Loucy (cell line): ENCODE measurements around the gene PDE4D.

Experiments used
- H2AFZ ChIP-seq: fragments of 200-600 bp; sonication (generic); 2 replicates; pipeline ENCODE4 v1.6.0; 2016; ENCODE audit warnings: antibody characterized with exemption, mild to moderate bottlenecking, low read length, moderate library complexity
- H3F3A ChIP-seq: fragments of 200-600 bp; 2 replicates; pipeline ENCODE4 v1.6.0; 2016; ENCODE audit warnings: antibody characterized with exemption, low read depth, mild to moderate bottlenecking
- H3K27me3 ChIP-seq: fragments of 200-600 bp; sonication (generic); 2 replicates; pipeline ENCODE4 v1.6.1; 2014; ENCODE audit warnings: low read length, mild to moderate bottlenecking; ENCODE audit not compliant: insufficient read depth, poor library complexity, severe bottlenecking
- H3K36me3 ChIP-seq: fragments of 200-600 bp; sonication (generic); 2 replicates; pipeline ENCODE4 v1.6.1; 2016; ENCODE audit warnings: low read length; ENCODE audit not compliant: insufficient read depth
- H3K4me1 ChIP-seq: fragments of 200-600 bp; sonication (generic); 2 replicates; pipeline ENCODE4 v1.5.1; 2014; ENCODE audit warnings: low read length, mild to moderate bottlenecking; ENCODE audit not compliant: insufficient read depth, poor library complexity, severe bottlenecking
- H3K4me2 ChIP-seq: fragments of 200-600 bp; sonication (generic); 2 replicates; pipeline ENCODE4 v1.6.0; 2014; ENCODE audit warnings: antibody characterized with exemption, low read length, low read depth, mild to moderate bottlenecking; ENCODE audit not compliant: poor library complexity, severe bottlenecking
- H3K4me3 ChIP-seq: fragments of 200-600 bp; sonication (generic); 2 replicates; pipeline ENCODE4 v1.5.1; 2014; ENCODE audit warnings: low read length, mild to moderate bottlenecking, mixed read lengths; ENCODE audit not compliant: poor library complexity, severe bottlenecking
- H3K79me2 ChIP-seq: fragments of 200-600 bp; sonication (generic); 2 replicates; pipeline ENCODE4 v1.6.1; 2014; ENCODE audit warnings: low read length; ENCODE audit not compliant: insufficient read depth
- H3K9ac ChIP-seq: fragments of 200-600 bp; sonication (generic); 2 replicates; pipeline ENCODE4 v1.6.0; 2014; ENCODE audit warnings: mild to moderate bottlenecking, low read depth, low read length, moderate library complexity; ENCODE audit not compliant: poor library complexity, severe bottlenecking
- H3K9me2 ChIP-seq: fragments of 200-600 bp; sonication (generic); replicated peaks from 2 replicates; pipeline ENCODE4 v1.6.1; 2016; ENCODE audit warnings: low read depth, low read length, mixed read lengths
- H3K9me3 ChIP-seq: fragments of 200-600 bp; sonication (generic); 2 replicates; pipeline ENCODE4 v1.6.1; 2014; ENCODE audit warnings: mild to moderate bottlenecking, antibody characterized with exemption, low read length, low read depth; ENCODE audit not compliant: insufficient read depth
- H4K20me1 ChIP-seq: fragments of 200-600 bp; sonication (generic); 2 replicates; pipeline ENCODE4 v1.6.0; 2014; ENCODE audit warnings: antibody characterized with exemption, low read length, mild to moderate bottlenecking; ENCODE audit not compliant: insufficient read depth, poor library complexity, severe bottlenecking
- EZH2phosphoT487 ChIP-seq: fragments of 200-600 bp; IDR thresholded peaks from 2 replicates; pipeline ENCODE4 v1.6.1; 2018; ENCODE audit warnings: antibody characterized with exemption, mild to moderate bottlenecking, moderate library complexity, borderline replicate concordance
- TF ChIP-seq, protein P1 (sequence below): fragments of 200-600 bp; sonication (generic); conservative IDR thresholded peaks from 2 replicates; pipeline ENCODE4 v1.5.1; 2014; ENCODE audit warnings: mild to moderate bottlenecking, antibody characterized with exemption, low read length

Gene PDE4D

DNA sequence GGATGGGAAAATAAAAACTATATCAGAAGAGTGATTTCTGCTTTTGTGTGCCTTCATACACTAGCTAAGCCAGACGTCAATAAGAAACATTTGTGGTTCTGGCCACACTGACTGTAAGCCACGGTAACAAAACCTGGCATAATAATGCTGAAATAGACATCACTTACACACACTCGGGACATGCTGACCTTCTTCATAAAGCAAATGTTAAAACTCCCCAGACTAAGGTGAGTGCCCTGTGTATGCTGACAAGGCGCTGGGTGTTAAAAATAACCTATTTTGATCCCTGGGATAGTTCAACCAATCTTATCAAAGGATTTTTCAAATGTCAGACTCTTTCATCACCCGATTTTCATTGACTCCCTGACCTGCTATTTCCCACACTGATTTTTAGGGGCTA, 973.7 kb downstream of the PDE4D start:
- H4K20me1 ChIP-seq: no peaks in the 10 kb centered on the region
- no peak overlapping the region for H3K4me2 ChIP-seq
- H3K9me3 ChIP-seq: no peaks in the 10 kb centered on the region
- H3K9ac ChIP-seq: no peak overlapping the region
- H3K27me3 ChIP-seq: no peaks in the 10 kb centered on the region
- H3K36me3 ChIP-seq: no peaks in the 10 kb centered on the region
- no peak overlapping the region for H3K4me3 ChIP-seq
- no peaks in the 10 kb centered on the region for H3K79me2 ChIP-seq
- no peaks in the 10 kb centered on the region for H3K9me2 ChIP-seq
- no peaks in the 10 kb centered on the region for H3K4me1 ChIP-seq
- no peaks in the 10 kb centered on the region for H3F3A ChIP-seq
- H2AFZ ChIP-seq: no peak overlapping the region
- TF ChIP-seq, protein P1, sequence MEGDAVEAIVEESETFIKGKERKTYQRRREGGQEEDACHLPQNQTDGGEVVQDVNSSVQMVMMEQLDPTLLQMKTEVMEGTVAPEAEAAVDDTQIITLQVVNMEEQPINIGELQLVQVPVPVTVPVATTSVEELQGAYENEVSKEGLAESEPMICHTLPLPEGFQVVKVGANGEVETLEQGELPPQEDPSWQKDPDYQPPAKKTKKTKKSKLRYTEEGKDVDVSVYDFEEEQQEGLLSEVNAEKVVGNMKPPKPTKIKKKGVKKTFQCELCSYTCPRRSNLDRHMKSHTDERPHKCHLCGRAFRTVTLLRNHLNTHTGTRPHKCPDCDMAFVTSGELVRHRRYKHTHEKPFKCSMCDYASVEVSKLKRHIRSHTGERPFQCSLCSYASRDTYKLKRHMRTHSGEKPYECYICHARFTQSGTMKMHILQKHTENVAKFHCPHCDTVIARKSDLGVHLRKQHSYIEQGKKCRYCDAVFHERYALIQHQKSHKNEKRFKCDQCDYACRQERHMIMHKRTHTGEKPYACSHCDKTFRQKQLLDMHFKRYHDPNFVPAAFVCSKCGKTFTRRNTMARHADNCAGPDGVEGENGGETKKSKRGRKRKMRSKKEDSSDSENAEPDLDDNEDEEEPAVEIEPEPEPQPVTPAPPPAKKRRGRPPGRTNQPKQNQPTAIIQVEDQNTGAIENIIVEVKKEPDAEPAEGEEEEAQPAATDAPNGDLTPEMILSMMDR: no peak
- no peak for TF ChIP-seq EZH2phosphoT487
